Kidney (tissue), 14 donors: Measurements from ENCODE around the gene TRAPPC8. TPM values are rescaled to one million over a fixed set of nuclear protein-coding genes. Genes with fewer than 3 reads are reported as not detected.

Experiments used
- DNase-seq, 5 donors: peaks; one replicate each; pipeline ENCODE4 v3.0.0-alpha.2; 2013 to 2020
- FAIRE-seq: peaks from 2 replicates; lab custom pipeline; 2012; peaks lifted over from hg19 to GRCh38; lab: Jason Lieb, UNC
- H3K27ac ChIP-seq, 2 donors: one replicate each; pipeline ENCODE4 v1.7.0; 2013; ENCODE audit warnings: low read depth in 2 of 2, low read length in 2 of 2, inconsistent platforms in 1 of 2
- H3K27me3 ChIP-seq: one replicate; pipeline ENCODE4 v1.7.1; 2013; ENCODE audit warnings: low read length, inconsistent platforms; ENCODE audit not compliant: control insufficient read depth, insufficient read depth
- H3K36me3 ChIP-seq, 3 donors: one replicate each; pipeline versions ENCODE4 v1.7.0 to v1.7.1; 2013; ENCODE audit warnings: low read length in 3 of 3, control low read depth in 1 of 3, inconsistent platforms in 1 of 3; ENCODE audit not compliant: insufficient read depth in 3 of 3, control insufficient read depth in 2 of 3
- H3K4me1 ChIP-seq, 3 donors: one replicate each; pipeline versions ENCODE4 v1.7.0 to v1.7.1; 2013; ENCODE audit warnings: low read length in 3 of 3, inconsistent platforms in 1 of 3, low read depth in 1 of 3; ENCODE audit not compliant: control insufficient read depth in 2 of 3, insufficient read depth in 2 of 3
- H3K4me3 ChIP-seq, 3 donors: one replicate each; pipeline versions ENCODE4 v1.7.0 to v1.8.1; 2013; ENCODE audit warnings: low read length in 3 of 3, control low read depth in 1 of 3, inconsistent platforms in 1 of 3
- H3K9ac ChIP-seq, 3 donors: one replicate each; pipeline versions ENCODE4 v1.7.0 to v1.7.1; 2013; ENCODE audit warnings: low read length in 3 of 3, control low read depth in 1 of 3, inconsistent platforms in 1 of 3
- H3K9me3 ChIP-seq, 3 donors: one replicate each; pipeline versions ENCODE4 v1.7.0 to v1.7.1; 2013; ENCODE audit warnings: low read length in 3 of 3, control low read depth in 1 of 3, inconsistent platforms in 1 of 3; ENCODE audit not compliant: control insufficient read depth in 2 of 3, insufficient read depth in 1 of 3
- CTCF ChIP-seq: IDR thresholded peaks from 3 replicates; pipeline ENCODE4 v1.5.1; 2012; ENCODE audit warnings: mild to moderate bottlenecking, moderate library complexity, borderline replicate concordance; ENCODE audit not compliant: insufficient read depth; ENCODE audit errors: extremely low read depth
- intact Hi-C: fragments of 100-400 bp; cut with DNase I; formaldehyde crosslinking; loops from one replicate; pipeline ENCODE4 v1.11.1; 2022
- polyA plus RNA-seq: library from polyadenylated mRNA; stranded (reverse); fragments of 350-450 nt; fragmentation: Illumina TruSeq; extraction: RNeasy Lipid Tissue Mini Kit (QIAGEN cat#74804); gene quantifications from one replicate; pipeline ENCODE4 v1.2.3, GENCODE V29; 2014; ENCODE audit warnings: low read depth, low replicate concordance; ENCODE audit not compliant: insufficient read depth
- total RNA-seq: library from RNA; stranded (reverse); fragmentation: NEBNext Ultra II Directional; extraction: Animal tissue kit (Norgen Biotek cat#: 25700); gene quantifications from one replicate; pipeline ENCODE4 v1.2.1, GENCODE V29; 2021
- donor health status: control.
- donor health status: control.
- donor health status: control.
- donor health status: control.
- donor health status: control.
- donor health status: DM: yes; HTN: yes; CAD: no.
- donor health status: Normal renal cell carcinoma (clear cell type).

The TRAPPC8 gene
- total and polyA plus RNA-seq, 2 donors from 2014 or later, result 28.7 to 44.6 TPM

DNA sequence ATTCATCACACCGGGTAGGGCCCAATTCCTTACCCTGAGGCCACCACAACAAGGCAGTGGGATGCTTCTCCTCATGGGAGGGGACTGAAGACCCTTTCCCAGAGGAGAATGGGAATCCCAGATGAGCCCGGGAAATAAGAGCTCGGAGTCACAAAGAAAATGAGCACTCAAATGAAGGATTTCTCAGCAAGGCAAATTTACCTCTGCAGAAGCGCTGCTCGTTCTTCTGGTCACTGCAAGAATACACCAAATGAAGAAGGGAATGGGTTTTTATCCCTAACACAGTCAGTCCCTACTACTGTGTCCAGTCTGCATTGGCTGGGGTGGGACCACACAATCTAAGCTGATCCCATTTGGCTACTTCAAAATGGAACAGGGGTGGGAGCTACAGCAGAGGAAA lies 35.7 kb upstream of the TRAPPC8 start:
- peaks cover 0 to 8% (median 0%) of the 10 kb centered on the region in 3 donors for H3K4me1 ChIP-seq
- no peak overlapping the region for H3K9ac ChIP-seq
- intact Hi-C loops, result no loop called here
- no peak for FAIRE-seq
- TF ChIP-seq CTCF, result no peak
- H3K27me3 ChIP-seq, result no peaks in the 10 kb centered on the region
- H3K9me3 ChIP-seq, result peaks cover 0 to 13% (median 4%) of the 10 kb centered on the region in 3 donors
- H3K36me3 ChIP-seq, result no peaks in the 10 kb centered on the region
- no peak overlapping the region for H3K27ac ChIP-seq
- DNase-seq, result no peak
- no peak overlapping the region for H3K4me3 ChIP-seq

DNA sequence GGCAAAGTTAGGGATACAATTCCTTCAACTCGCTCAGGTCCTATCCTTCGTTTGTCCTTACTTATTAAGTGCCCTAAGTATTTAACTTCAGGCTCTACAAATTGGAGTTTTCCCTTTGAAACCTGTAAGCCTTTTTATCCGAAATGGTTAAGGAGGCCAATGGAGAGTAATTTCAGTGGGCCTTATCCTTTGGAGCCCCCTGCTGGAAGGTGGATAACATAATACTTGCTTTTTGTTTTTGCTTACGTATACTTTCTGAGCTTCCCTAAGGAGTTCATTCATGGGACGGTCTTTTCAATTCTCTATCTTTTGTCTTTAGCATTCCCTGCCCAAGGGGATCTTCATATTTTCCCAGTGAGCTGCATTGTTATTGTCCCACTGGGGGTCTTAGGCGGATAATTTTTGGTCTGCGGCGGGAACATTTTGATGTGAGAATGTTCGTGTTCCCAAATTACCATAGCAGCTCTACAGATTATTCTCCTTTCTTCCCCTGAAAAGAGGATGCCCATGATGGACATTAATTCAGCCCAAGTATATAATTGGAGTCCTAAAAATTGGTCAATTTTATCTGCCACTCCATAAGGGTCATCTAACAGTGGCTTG lies 34.4 kb upstream of the TRAPPC8 start:
- TF ChIP-seq CTCF, result peak; percentile 66
- H3K36me3 ChIP-seq, result no peaks in the 10 kb centered on the region
- intact Hi-C loops, result no loop called here
- FAIRE-seq, result peak; percentile 70
- H3K27me3 ChIP-seq, result no peaks in the 10 kb centered on the region
- H3K9ac ChIP-seq, result no peak overlapping the region
- H3K4me3 ChIP-seq, result no peak overlapping the region
- no peaks in the 10 kb centered on the region for H3K4me1 ChIP-seq
- peak in 3 of 5 donors; percentile 46 to 82 (median 61) for DNase-seq
- H3K9me3 ChIP-seq, result peaks cover 0 to 15% (median 5%) of the 10 kb centered on the region in 3 donors
- no peak overlapping the region for H3K27ac ChIP-seq

GRCh38 chr18:31976242-31976641 lies 33.3 kb upstream of the TRAPPC8 start:
- intact Hi-C loops, result no loop called here
- Histone ChIP-seq H3K27me3 (no peaks in the 10 kb centered on the region), H3K9me3 (peaks cover 0 to 15% (median 5%) of the 10 kb centered on the region in 3 donors), H3K36me3 (no peaks in the 10 kb centered on the region), H3K27ac (no peak overlapping the region), H3K4me3 (no peak overlapping the region), H3K4me1 (no peaks in the 10 kb centered on the region), H3K9ac (no peak overlapping the region)
- DNase-seq, result peak in 2 of 5 donors; percentile 11 to 21
- no peak for FAIRE-seq
- no peak for TF ChIP-seq CTCF
